Type B pancreatic cell (in vitro differentiated cells): ENCODE data around the gene PJA1. TPM values are rescaled to one million over a fixed set of nuclear protein-coding genes. Genes with fewer than 3 reads are reported as not detected.

Experiments used
- DNase-seq: peaks from one replicate; pipeline ENCODE4 v3.0.0; 2021; ENCODE audit warnings: mixed read lengths; ENCODE audit not compliant: unreplicated experiment; ENCODE audit errors: extremely low spot score
- H3K27ac Mint-ChIP-seq: 2 replicates; pipeline ENCODE4 v1.8.0; 2021; ENCODE audit warnings: mild to moderate bottlenecking, mixed read lengths
- H3K27me3 Mint-ChIP-seq: 2 replicates; pipeline ENCODE4 v1.8.0; 2021; ENCODE audit warnings: mixed read lengths
- H3K36me3 Mint-ChIP-seq: 2 replicates; pipeline ENCODE4 v1.8.0; 2021; ENCODE audit warnings: mixed read lengths
- H3K4me1 Mint-ChIP-seq: one replicate; pipeline ENCODE4 v1.8.0; 2021; ENCODE audit warnings: mixed read lengths; ENCODE audit not compliant: unreplicated experiment
- H3K4me3 Mint-ChIP-seq: 2 replicates; pipeline ENCODE4 v1.8.0; 2021; ENCODE audit warnings: mild to moderate bottlenecking, mixed read lengths
- H3K9me3 Mint-ChIP-seq: 2 replicates; pipeline ENCODE4 v1.8.0; 2021; ENCODE audit warnings: mixed read lengths
- CTCF ChIP-seq: fragments of 200-600 bp; sonication (generic); conservative IDR thresholded peaks from 2 replicates; pipeline ENCODE4 v1.5.0; 2021; ENCODE audit warnings: antibody characterized with exemption, mild to moderate bottlenecking
- total RNA-seq: library from RNA; stranded (reverse); gene quantifications from 2 replicates; pipeline ENCODE4 v1.2.1, GENCODE V29; 2021; ENCODE audit warnings: low replicate concordance

Gene PJA1
- total RNA-seq, 1 donor from 2014 or later, result 47.5 TPM

GRCh38 chrX:69153060-69153730 is 12.1 kb downstream of the PJA1 start:
- no peak for TF ChIP-seq CTCF
- Mint-ChIP-seq H3K36me3 (no peaks in the 10 kb centered on the region), H3K4me3 (no peak overlapping the region), H3K9me3 (no peaks in the 10 kb centered on the region), H3K4me1 (peaks cover 26% of the 10 kb centered on the region), H3K27me3 (no peaks in the 10 kb centered on the region), H3K27ac (peak overlapping the region; percentile 86)
- DNase-seq, result peak; percentile 74

GRCh38 chrX:69152417-69152841 is 12.8 kb downstream of the PJA1 start:
- Mint-ChIP-seq H3K4me3 (no peak overlapping the region), H3K27me3 (no peaks in the 10 kb centered on the region), H3K4me1 (peaks cover 26% of the 10 kb centered on the region), H3K36me3 (no peaks in the 10 kb centered on the region), H3K9me3 (no peaks in the 10 kb centered on the region), H3K27ac (peak overlapping the region; percentile 86)
- no peak for TF ChIP-seq CTCF
- peak; percentile 43 for DNase-seq

GRCh38 chrX:69151866-69152284 is 13.4 kb downstream of the PJA1 start:
- H3K27me3 Mint-ChIP-seq, result no peaks in the 10 kb centered on the region
- no peaks in the 10 kb centered on the region for H3K9me3 Mint-ChIP-seq
- H3K27ac Mint-ChIP-seq, result no peak overlapping the region
- DNase-seq, result peak; percentile 36
- peaks cover 26% of the 10 kb centered on the region for H3K4me1 Mint-ChIP-seq
- no peak for TF ChIP-seq CTCF
- no peak overlapping the region for H3K4me3 Mint-ChIP-seq
- no peaks in the 10 kb centered on the region for H3K36me3 Mint-ChIP-seq

- H3K9me3 Mint-ChIP-seq, result no peaks in the 10 kb centered on the region
- no peak for DNase-seq
- H3K36me3 Mint-ChIP-seq, result no peaks in the 10 kb centered on the region
- no peaks in the 10 kb centered on the region for H3K27me3 Mint-ChIP-seq
- peak overlapping the region; percentile 34 for H3K4me3 Mint-ChIP-seq
- H3K27ac Mint-ChIP-seq, result peak overlapping the region; percentile 32
- H3K4me1 Mint-ChIP-seq, result peaks cover 15% of the 10 kb centered on the region
- TF ChIP-seq CTCF, result no peak
These were observed 14.8 kb downstream of the PJA1 start for GRCh38 chrX:69150281-69150960.

GRCh38 chrX:69149466-69150280 is 15.6 kb downstream of the PJA1 start:
- peak overlapping the region; percentile 68 for H3K4me3 Mint-ChIP-seq
- H3K27ac Mint-ChIP-seq, result peak overlapping the region; percentile 82
- DNase-seq, result peak; percentile 64
- no peaks in the 10 kb centered on the region for H3K36me3 Mint-ChIP-seq
- no peaks in the 10 kb centered on the region for H3K27me3 Mint-ChIP-seq
- TF ChIP-seq CTCF, result no peak
- peaks cover 15% of the 10 kb centered on the region for H3K4me1 Mint-ChIP-seq
- H3K9me3 Mint-ChIP-seq, result no peaks in the 10 kb centered on the region
